Hepatocyte (in vitro differentiated cells): ENCODE results near the gene THRAP3. TPM values are rescaled to one million over a fixed set of nuclear protein-coding genes. Genes with fewer than 3 reads are reported as not detected.
A peak's percentile ranks its signal among the peaks of the same experiment; 100 is the strongest.
"Not testable (repeated sequence)": the region's sequence is repeated elsewhere in the genome, so short reads cannot be mapped to it uniquely, and the experiment has no call there.

Experiments
- DNase-seq: peaks from one replicate; pipeline ENCODE4 v3.0.0-alpha.2; 2016; ENCODE audit warnings: low spot score
- H2AFZ ChIP-seq: fragments of 200-600 bp; sonication (generic); 2 replicates; pipeline ENCODE4 v1.6.0; 2016; ENCODE audit warnings: antibody characterized with exemption, mild to moderate bottlenecking
- H3K27ac ChIP-seq: fragments of 200-600 bp; sonication (generic); 2 replicates; pipeline ENCODE4 v1.5.1; 2016; ENCODE audit warnings: mild to moderate bottlenecking
- H3K27me3 ChIP-seq: fragments of 200-600 bp; sonication (generic); 2 replicates; pipeline ENCODE4 v1.6.1; 2016
- H3K36me3 ChIP-seq: fragments of 200-600 bp; sonication (generic); replicated peaks from 2 replicates; pipeline ENCODE4 v1.5.1; 2016; ENCODE audit warnings: low read depth; ENCODE audit not compliant: insufficient read depth
- H3K4me1 ChIP-seq: fragments of 200-600 bp; sonication (generic); 2 replicates; pipeline ENCODE4 v1.5.1; 2016; ENCODE audit warnings: mild to moderate bottlenecking, moderate library complexity; ENCODE audit not compliant: insufficient read depth
- H3K4me2 ChIP-seq: fragments of 200-600 bp; sonication (generic); 2 replicates; pipeline ENCODE4 v1.6.0; 2016
- H3K4me3 ChIP-seq: fragments of 200-600 bp; sonication (generic); 2 replicates; pipeline ENCODE4 v1.5.1; 2016; ENCODE audit warnings: mild to moderate bottlenecking
- H3K79me2 ChIP-seq: fragments of 200-600 bp; sonication (generic); 2 replicates; pipeline ENCODE4 v1.6.0; 2017; ENCODE audit warnings: mild to moderate bottlenecking
- H3K9me2 ChIP-seq: fragments of 200-600 bp; sonication (generic); replicated peaks from 2 replicates; pipeline ENCODE4 v1.6.0; 2017; ENCODE audit warnings: mild to moderate bottlenecking; ENCODE audit not compliant: insufficient read depth
- H3K9me3 ChIP-seq: fragments of 200-600 bp; sonication (generic); 2 replicates; pipeline ENCODE4 v1.5.1; 2016; ENCODE audit warnings: low read depth, mild to moderate bottlenecking
- H4K20me1 ChIP-seq: fragments of 200-600 bp; sonication (generic); 2 replicates; pipeline ENCODE4 v1.6.0; 2016; ENCODE audit warnings: mild to moderate bottlenecking; ENCODE audit not compliant: insufficient read depth, poor library complexity, severe bottlenecking
- EZH2 ChIP-seq: fragments of 200-600 bp; sonication (generic); IDR thresholded peaks from 2 replicates; pipeline ENCODE4 v1.6.1; 2016; ENCODE audit warnings: antibody characterized with exemption, mild to moderate bottlenecking, borderline replicate concordance
- EZH2phosphoT487 ChIP-seq: fragments of 200-600 bp; sonication (generic); IDR thresholded peaks from one replicate; pipeline ENCODE4 v1.6.1; 2018; ENCODE audit warnings: antibody characterized with exemption, mild to moderate bottlenecking, low read depth, moderate library complexity; ENCODE audit not compliant: unreplicated experiment, severe bottlenecking
- WGBS: methylation state at CpG from one replicate; pipeline ENCODE4 v1.1.6; 2016; ENCODE audit warnings: low lambda C conversion rate; ENCODE audit errors: missing lambda C conversion rate; 5-methylcytosine and 5-hydroxymethylcytosine counted together
- polyA plus RNA-seq: library from polyadenylated mRNA; unstranded; fragments of >200 nt; fragmentation: Nextera tagmentation; extraction: Ambion mirVana; gene quantifications from 2 replicates; pipeline ENCODE4 v1.2.1, GENCODE V29; 2016
- total RNA-seq: library from RNA; depleted of rRNA; stranded (reverse); fragments of >200 nt; gene quantifications from 2 replicates; pipeline ENCODE4 v1.2.3, GENCODE V29; 2014
- TF ChIP-seq, protein P1 (sequence below): fragments of 200-600 bp; sonication (generic); IDR thresholded peaks from 2 replicates; pipeline ENCODE4 v1.5.1; 2016; ENCODE audit warnings: antibody characterized with exemption, mild to moderate bottlenecking; ENCODE audit not compliant: poor library complexity

Gene THRAP3
- total and polyA plus RNA-seq, 2 experiments from 2014 or later, result 45.8 to 82.7 TPM

DNA sequence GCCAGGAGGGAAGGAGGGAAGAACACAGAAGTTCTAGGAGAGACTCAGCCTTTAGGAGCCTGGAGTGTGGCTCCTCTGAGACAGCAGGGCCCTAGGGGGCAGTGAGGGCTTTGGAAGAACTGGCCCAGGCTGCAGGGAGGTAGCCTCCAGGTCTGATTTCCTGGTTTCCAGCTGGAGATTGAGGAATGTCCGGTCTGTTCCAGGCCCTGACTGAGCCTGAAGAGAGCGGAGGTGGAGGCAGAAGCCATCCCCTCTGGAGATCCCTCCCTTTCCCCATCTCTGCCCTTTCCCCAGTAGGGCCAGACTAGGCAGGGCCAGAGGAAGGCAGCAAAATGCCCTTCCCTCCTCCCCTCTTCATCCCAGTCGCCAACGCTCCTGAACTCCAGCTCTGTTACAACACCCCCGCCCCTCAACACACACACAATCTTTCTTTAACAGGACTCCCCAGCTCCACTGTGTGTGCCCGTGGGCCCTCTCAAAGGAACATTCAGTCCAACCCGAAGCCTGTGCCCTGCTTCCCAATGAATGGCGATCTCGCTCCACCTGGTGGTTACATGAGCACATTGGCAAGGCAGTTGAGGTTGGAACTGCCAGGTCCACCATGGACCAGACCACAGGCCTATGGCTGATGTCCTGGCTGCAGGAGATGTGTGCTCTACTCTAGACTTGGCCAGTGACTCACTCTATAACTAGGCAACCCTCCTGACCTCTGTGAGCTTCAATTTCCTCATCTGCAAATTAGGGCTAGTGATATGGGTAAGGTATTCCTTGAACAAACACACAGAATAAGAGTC is 36.2 kb upstream of the THRAP3 start:
- H3K4me1 ChIP-seq, result peaks cover 4% of the 10 kb centered on the region
- no peaks in the 10 kb centered on the region for H4K20me1 ChIP-seq
- no peak for TF ChIP-seq EZH2phosphoT487
- TF ChIP-seq, protein P1, sequence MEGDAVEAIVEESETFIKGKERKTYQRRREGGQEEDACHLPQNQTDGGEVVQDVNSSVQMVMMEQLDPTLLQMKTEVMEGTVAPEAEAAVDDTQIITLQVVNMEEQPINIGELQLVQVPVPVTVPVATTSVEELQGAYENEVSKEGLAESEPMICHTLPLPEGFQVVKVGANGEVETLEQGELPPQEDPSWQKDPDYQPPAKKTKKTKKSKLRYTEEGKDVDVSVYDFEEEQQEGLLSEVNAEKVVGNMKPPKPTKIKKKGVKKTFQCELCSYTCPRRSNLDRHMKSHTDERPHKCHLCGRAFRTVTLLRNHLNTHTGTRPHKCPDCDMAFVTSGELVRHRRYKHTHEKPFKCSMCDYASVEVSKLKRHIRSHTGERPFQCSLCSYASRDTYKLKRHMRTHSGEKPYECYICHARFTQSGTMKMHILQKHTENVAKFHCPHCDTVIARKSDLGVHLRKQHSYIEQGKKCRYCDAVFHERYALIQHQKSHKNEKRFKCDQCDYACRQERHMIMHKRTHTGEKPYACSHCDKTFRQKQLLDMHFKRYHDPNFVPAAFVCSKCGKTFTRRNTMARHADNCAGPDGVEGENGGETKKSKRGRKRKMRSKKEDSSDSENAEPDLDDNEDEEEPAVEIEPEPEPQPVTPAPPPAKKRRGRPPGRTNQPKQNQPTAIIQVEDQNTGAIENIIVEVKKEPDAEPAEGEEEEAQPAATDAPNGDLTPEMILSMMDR, result peak; percentile 88
- H3K79me2 ChIP-seq, result no peaks in the 10 kb centered on the region
- peak overlapping the region; percentile 46 for H2AFZ ChIP-seq
- WGBS, result 6% methylated on average over 9 of the region's 9 CpGs
- no peaks in the 10 kb centered on the region for H3K27me3 ChIP-seq
- peak overlapping the region; percentile 82 for H3K27ac ChIP-seq
- no peaks in the 10 kb centered on the region for H3K9me3 ChIP-seq
- no peaks in the 10 kb centered on the region for H3K36me3 ChIP-seq
- peak; percentile 92 for DNase-seq
- H3K4me3 ChIP-seq, result no peak overlapping the region
- peak overlapping the region; percentile 61 for H3K4me2 ChIP-seq
- no peaks in the 10 kb centered on the region for H3K9me2 ChIP-seq

GRCh38 chr1:36196805-36197204 is 27.4 kb upstream of the THRAP3 start:
- H3K79me2 ChIP-seq, H3K4me3 ChIP-seq, H3K4me2 ChIP-seq, H3K27me3 ChIP-seq, DNase-seq, H3K36me3 ChIP-seq, H3K4me1 ChIP-seq, H3K9me3 ChIP-seq, H4K20me1 ChIP-seq, H3K27ac ChIP-seq, H3K9me2 ChIP-seq, H2AFZ ChIP-seq: not testable (repeated sequence)
- WGBS, result 96% methylated on average over 11 of the region's 12 CpGs

DNA sequence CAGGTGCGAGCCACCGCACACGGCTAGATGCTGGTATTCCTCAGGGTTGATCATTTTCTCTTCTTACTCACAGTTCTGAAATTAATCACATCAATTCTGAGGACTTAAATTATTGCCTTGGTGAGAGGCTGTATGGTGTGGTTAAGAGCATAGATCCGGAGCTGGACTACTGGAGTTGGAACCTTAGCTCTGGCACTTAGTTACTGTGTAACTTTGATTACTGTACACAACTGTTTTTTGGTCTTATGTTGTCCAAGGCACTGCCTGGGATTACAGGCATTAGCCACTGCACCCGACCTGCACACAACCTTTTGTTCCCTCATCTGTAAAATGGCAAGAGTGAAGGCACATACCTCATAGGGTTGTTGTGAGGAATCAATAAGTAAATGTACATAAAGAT is 25.6 kb upstream of the THRAP3 start:
- Histone ChIP-seq H3K9me3 (no peaks in the 10 kb centered on the region), H3K4me1 (no peaks in the 10 kb centered on the region), H3K4me2 (no peak overlapping the region), H3K27ac (no peak overlapping the region), H3K36me3 (no peaks in the 10 kb centered on the region), H4K20me1 (no peaks in the 10 kb centered on the region), H2AFZ (no peak overlapping the region), H3K27me3 (no peaks in the 10 kb centered on the region), H3K79me2 (no peaks in the 10 kb centered on the region), H3K4me3 (no peak overlapping the region), H3K9me2 (no peaks in the 10 kb centered on the region)
- DNase-seq, result no peak
- WGBS, result 90% methylated on average over 5 of the region's 5 CpGs
- TF ChIP-seq EZH2, result no peak
- TF ChIP-seq EZH2phosphoT487, result no peak
- TF ChIP-seq, protein P1, result no peak

DNA sequence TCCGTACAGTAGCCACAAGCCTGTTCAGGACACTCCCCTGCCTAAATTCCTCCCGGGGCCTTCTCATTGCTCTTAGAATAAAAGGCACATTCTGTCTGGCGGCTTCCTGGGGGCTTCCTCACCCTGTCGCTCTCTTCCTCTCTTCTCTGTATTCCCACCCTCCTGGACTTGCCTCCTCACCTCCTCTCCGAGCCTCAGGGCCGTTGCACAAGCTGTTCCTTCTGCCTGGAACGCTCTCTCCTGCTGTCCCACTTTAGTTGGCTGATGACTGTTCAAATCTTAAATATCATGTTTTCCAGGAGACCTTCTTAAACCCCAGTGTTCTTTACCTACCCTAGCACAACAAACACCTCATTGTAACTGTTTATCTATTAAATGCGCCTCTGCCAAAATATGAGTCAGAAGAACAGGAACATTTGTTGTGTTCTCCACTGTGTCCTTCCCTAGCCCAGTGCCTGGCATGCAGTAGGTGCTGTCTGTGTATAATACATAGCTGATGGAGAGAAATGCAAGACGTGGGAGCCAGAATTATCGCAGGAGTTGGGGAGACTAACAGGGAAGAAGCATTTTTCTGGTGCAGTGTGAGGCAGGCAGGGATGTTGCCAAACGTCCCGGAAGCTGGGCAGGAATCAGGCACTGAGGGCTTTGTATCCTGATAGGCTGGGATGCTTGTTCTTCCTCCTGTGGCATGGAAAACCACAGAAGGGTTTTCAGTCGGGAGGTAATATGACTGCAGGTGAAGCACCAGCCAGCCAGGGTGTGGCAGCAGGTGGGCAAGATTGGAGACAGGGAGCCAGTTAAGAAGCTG is 24.1 kb upstream of the THRAP3 start:
- DNase-seq, result no peak
- no peaks in the 10 kb centered on the region for H3K9me3 ChIP-seq
- H3K4me2 ChIP-seq, result no peak overlapping the region
- peak overlapping the region; percentile 31 for H3K27ac ChIP-seq
- no peak overlapping the region for H3K4me3 ChIP-seq
- H3K27me3 ChIP-seq, result no peaks in the 10 kb centered on the region
- no peaks in the 10 kb centered on the region for H3K79me2 ChIP-seq
- H3K9me2 ChIP-seq, result no peaks in the 10 kb centered on the region
- H4K20me1 ChIP-seq, result no peaks in the 10 kb centered on the region
- TF ChIP-seq, protein P1, result no peak
- TF ChIP-seq EZH2 (no peak), EZH2phosphoT487 (no peak)
- WGBS, result 75% methylated on average over 13 of the region's 13 CpGs
- no peak overlapping the region for H2AFZ ChIP-seq
- H3K4me1 ChIP-seq, result peaks cover 4% of the 10 kb centered on the region
- H3K36me3 ChIP-seq, result no peaks in the 10 kb centered on the region
